A673 (cell line): ENCODE data around the gene FERMT3. TPM values are rescaled to one million over a fixed set of nuclear protein-coding genes. Genes with fewer than 3 reads are reported as not detected.

ENCODE experiments used
- BruUV-seq: library from RNA; stranded (reverse); fragments of 400-500 nt; replicated peaks from 2 replicates; lab custom pipeline; 2021; lab: Mats Ljungman, UMichigan
- CTCF ChIA-PET: fragments of 300-600 bp; sonication (Branson Sonifier 250); formaldehyde crosslinking; loops from one replicate; lab custom pipeline; 2022; ENCODE audit warnings: antibody characterized with exemption; lab: Charles Lee
- POLR2A ChIA-PET: fragments of 300-600 bp; sonication (Branson Sonifier 250); formaldehyde crosslinking; loops from one replicate; lab custom pipeline; 2022; ENCODE audit warnings: antibody characterized with exemption; ENCODE audit not compliant: low non-redundant PET; lab: Charles Lee
- DNase-seq: peaks from one replicate; pipeline ENCODE4 v3.0.0-alpha.2; 2015; ENCODE audit warnings: low spot score
- H3K27ac ChIP-seq: fragments of 200-600 bp; sonication (generic); 2 replicates; pipeline ENCODE4 v1.5.1; 2016; ENCODE audit warnings: mixed run types, low read depth, mild to moderate bottlenecking, mixed read lengths, antibody characterized with exemption, low read length; ENCODE audit not compliant: poor library complexity, severe bottlenecking
- H3K27me3 ChIP-seq: fragments of 200-600 bp; sonication (generic); replicated peaks from 2 replicates; pipeline ENCODE4 v1.6.1; 2017; ENCODE audit warnings: mixed run types, low read depth, mild to moderate bottlenecking, mixed read lengths, antibody characterized with exemption, low read length; ENCODE audit not compliant: insufficient read depth, poor library complexity
- H3K36me3 ChIP-seq: fragments of 200-600 bp; sonication (generic); 2 replicates; pipeline ENCODE4 v1.6.1; 2016; ENCODE audit warnings: mixed run types, mild to moderate bottlenecking, mixed read lengths, antibody characterized with exemption, low read length; ENCODE audit not compliant: insufficient read depth, poor library complexity, severe bottlenecking
- H3K4me1 ChIP-seq: fragments of 200-600 bp; sonication (generic); 2 replicates; pipeline ENCODE4 v1.6.1; 2017; ENCODE audit warnings: mixed run types, mild to moderate bottlenecking, mixed read lengths, antibody characterized with exemption, low read length; ENCODE audit not compliant: insufficient read depth, poor library complexity, severe bottlenecking
- H3K4me3 ChIP-seq: fragments of 200-600 bp; sonication (generic); 2 replicates; pipeline ENCODE4 v1.5.1; 2016; ENCODE audit warnings: low read depth, mixed run types, mild to moderate bottlenecking, mixed read lengths, low read length; ENCODE audit not compliant: poor library complexity, severe bottlenecking
- H3K9me3 ChIP-seq: fragments of 200-600 bp; sonication (generic); 2 replicates; pipeline ENCODE4 v1.6.1; 2016; ENCODE audit warnings: mixed run types, low read depth, mild to moderate bottlenecking, mixed read lengths, antibody characterized with exemption, low read length; ENCODE audit not compliant: poor library complexity, severe bottlenecking
- CTCF ChIP-seq: fragments of 300-800, 200-600 bp; sonication (generic); conservative IDR thresholded peaks from 2 replicates; pipeline ENCODE4 v1.5.1; 2017; ENCODE audit warnings: low read depth, mild to moderate bottlenecking, antibody characterized with exemption, low read length, moderate library complexity, mixed read lengths
- EZH2 ChIP-seq: fragments of 200-600 bp; sonication (generic); IDR thresholded peaks from 2 replicates; pipeline ENCODE4 v1.6.1; 2017; ENCODE audit warnings: borderline replicate concordance, low read depth, mild to moderate bottlenecking, mixed read lengths, antibody characterized with exemption, low read length; ENCODE audit not compliant: poor library complexity, severe bottlenecking
- intact Hi-C: fragments of 100-400 bp; cut with micrococcal nuclease; formaldehyde crosslinking; loops from one replicate; pipeline ENCODE4 v1.10.0; 2022; ENCODE audit not compliant: unreplicated experiment
- total RNA-seq: library from RNA; stranded (reverse); gene quantifications from 2 replicates; pipeline ENCODE4 v1.2.3, GENCODE V29; 2021

The FERMT3 gene
- total RNA-seq, 1 experiment from 2014 or later = 99.3 TPM

GRCh38 chr11:64224151-64224890 is 17.8 kb downstream of the FERMT3 start:
- intact Hi-C loops = no loop called here
- CTCF ChIA-PET = no interaction called here
- peaks cover 16% of the 10 kb centered on the region for H3K4me1 ChIP-seq
- no peaks in the 10 kb centered on the region for H3K9me3 ChIP-seq
- BruUV-seq = no TSS peak
- TF ChIP-seq EZH2 = no peak
- no peak for TF ChIP-seq CTCF
- H3K27me3 ChIP-seq = no peaks in the 10 kb centered on the region
- H3K27ac ChIP-seq = peak overlapping the region; percentile 87
- peak overlapping the region; percentile 87 for H3K4me3 ChIP-seq
- H3K36me3 ChIP-seq = peaks cover 35% of the 10 kb centered on the region
- DNase-seq = no peak
- POLR2A ChIA-PET = no interaction called here

GRCh38 chr11:64224891-64225607 is 18.5 kb downstream of the FERMT3 start:
- intact Hi-C loops = no loop called here
- peak overlapping the region; percentile 87 for H3K4me3 ChIP-seq
- ChIA-PET POLR2A (interaction anchor here (0.6 kb wide), 1 partner anchor 14 kb away, joined by 7 read pairs; no protein-coding TSS in a partner anchor), CTCF (interaction anchor here (0.9 to 1.4 kb wide), 2 partner anchors 19 to 76 kb away, joined by 3 read pairs; partner anchors contain the start of gene FERMT3)
- H3K9me3 ChIP-seq = no peaks in the 10 kb centered on the region
- H3K27me3 ChIP-seq = no peaks in the 10 kb centered on the region
- H3K27ac ChIP-seq = peak overlapping the region; percentile 87
- H3K4me1 ChIP-seq = peaks cover 22% of the 10 kb centered on the region
- no TSS peak for BruUV-seq
- TF ChIP-seq EZH2 = no peak
- H3K36me3 ChIP-seq = peaks cover 28% of the 10 kb centered on the region
- DNase-seq = no peak

GRCh38 chr11:64225608-64226506 is 19.3 kb downstream of the FERMT3 start, which contains the start of the genes NUDT22 and TRPT1:
Gene NUDT22, plus strand, starts transcription at chr11:64226274. Its CDS starts 379 bp downstream, at chr11:64226653.
Gene TRPT1, minus strand, starts transcription at chr11:64226186. Its CDS starts 326 bp downstream, at chr11:64225860.
- BruUV-seq = TSS peak; percentile 56
- TF ChIP-seq CTCF (peak; percentile 41; the same call in 1 of the 2 replicates), EZH2 (no peak)

More at GRCh38 chr11:64225608-64226506, 19.3 kb downstream of the FERMT3 start, which contains the start of the genes NUDT22 and TRPT1:
- H3K36me3 ChIP-seq = peaks cover 20% of the 10 kb centered on the region
- peak within 1 kb of the TSS; percentile 87 for H3K27ac ChIP-seq
- peaks cover 22% of the 10 kb centered on the region for H3K4me1 ChIP-seq
- H3K4me3 ChIP-seq = peak within 1 kb of the TSS; percentile 87
- DNase-seq = peak; percentile 96
- ChIA-PET CTCF (interaction anchor here (0.9 to 1.4 kb wide), 2 partner anchors 20 to 75 kb away, joined by 3 read pairs; partner anchors contain the start of gene FERMT3), POLR2A (interaction anchor here (0.6 to 0.7 kb wide), 2 partner anchors 15 to 106 kb away, joined by 3 to 7 read pairs; no protein-coding TSS in a partner anchor)
- no peaks in the 10 kb centered on the region for H3K9me3 ChIP-seq
- no peaks in the 10 kb centered on the region for H3K27me3 ChIP-seq
- intact Hi-C loops = no loop called here
